Measurements from ENCODE around the gene ZNF865.

The ZNF865 gene

DNA sequence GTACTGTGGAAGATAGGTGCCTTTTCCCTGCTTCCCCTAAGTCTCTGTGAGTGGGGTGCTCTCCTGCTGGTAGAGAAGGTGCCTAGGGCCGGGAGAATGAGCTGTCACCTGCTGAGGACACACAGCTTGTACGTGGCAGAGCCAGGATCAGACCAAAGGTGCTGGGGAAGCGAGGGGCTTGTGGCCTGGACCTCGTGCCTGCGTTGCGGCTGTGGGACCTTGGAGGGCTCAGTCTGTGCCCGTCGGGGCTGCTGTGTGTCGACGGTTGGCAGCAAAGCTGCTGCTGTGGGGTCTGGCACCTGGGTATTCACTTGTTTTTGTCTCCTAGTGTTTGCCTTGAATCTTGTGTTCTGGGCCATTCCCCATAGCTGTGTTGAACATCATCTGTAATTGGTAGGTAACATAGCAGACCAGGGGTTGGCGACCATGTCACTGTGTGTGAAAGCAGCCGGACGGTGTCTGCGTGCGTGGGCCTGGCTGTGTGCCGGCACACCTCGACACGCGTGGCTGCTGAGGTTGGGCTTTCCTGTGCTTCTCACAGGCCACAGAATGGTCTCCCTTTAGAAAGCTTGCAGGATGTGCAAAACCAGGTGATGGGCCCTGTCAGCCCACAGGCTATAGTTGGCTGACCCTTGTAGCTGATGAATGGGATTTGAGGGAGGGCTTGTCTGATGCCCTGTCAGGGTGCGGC, 58.5 kb downstream of the ZNF865 start:
- no peak for DNase-seq

DNA sequence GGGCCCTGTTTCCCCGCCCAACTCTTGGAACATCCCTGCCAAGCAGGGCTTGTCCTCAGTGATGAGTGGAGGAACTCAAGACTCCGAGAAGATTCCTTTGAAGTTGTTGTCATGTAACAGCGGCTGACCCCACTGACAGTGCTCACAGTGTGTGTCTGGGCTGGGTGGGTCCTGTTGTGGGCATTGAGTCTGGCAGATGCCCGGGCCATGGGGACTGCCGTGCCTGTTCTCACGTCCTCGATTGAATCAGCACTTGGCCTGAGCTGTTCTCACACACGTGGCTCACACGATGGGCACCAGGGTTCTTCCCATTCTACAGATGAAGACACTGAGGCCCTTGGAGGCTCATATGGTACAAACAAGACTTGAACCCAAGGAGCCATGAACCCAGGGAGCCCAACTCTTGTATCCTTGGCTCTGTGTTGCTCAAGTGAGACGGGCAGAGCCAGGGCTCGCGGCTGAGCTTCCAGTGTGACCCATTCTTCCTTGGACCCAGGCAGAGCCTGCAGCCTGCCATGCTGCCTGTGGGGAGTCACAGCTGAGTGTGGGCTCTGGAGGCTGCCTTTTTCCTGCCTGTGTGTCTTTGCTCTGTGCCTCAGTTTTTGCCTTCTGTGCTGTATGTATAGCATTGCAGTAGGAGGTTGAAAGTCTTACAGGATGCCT, 61.0 kb downstream of the ZNF865 start:
- DNase-seq: no peak
